Prostate gland (tissue), 2 donors: Measurements from ENCODE around the gene BLOC1S4.

Experiments
- POLR2A ChIP-seq: fragments of 450-650 bp; IDR thresholded peaks from one replicate; pipeline ENCODE4 v1.6.1; 2016; ENCODE audit warnings: antibody characterized with exemption, mild to moderate bottlenecking
- TF ChIP-seq, protein P1 (sequence below), 4 experiments: fragments of 200-600 bp in 2 of 4; fragments of 450-650 bp in 2 of 4; sonication (generic) in 2 of 4; IDR thresholded peaks; 1 replicate in 3 of 4; 2 replicates in 1 of 4; pipeline ENCODE4 v1.5.1; 2016 to 2019; ENCODE audit warnings: antibody characterized with exemption in 4 of 4, mild to moderate bottlenecking in 2 of 4, moderate library complexity in 2 of 4

DNA sequence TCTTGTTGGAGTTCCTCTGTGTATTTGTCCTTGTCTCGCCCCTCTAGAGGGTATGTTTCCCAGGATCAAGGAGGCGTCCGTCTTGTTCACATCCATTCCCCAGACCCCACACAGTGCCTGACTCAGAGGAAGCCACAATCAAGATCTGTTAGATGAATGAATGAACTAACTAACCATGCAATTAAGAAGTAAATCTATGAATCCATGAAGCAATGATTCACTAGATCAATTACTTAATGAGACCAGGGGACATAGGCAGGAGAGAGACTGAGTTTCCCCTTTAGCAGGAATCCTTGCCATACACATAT is 11.9 kb downstream of the BLOC1S4 start:
- TF ChIP-seq, protein P1, sequence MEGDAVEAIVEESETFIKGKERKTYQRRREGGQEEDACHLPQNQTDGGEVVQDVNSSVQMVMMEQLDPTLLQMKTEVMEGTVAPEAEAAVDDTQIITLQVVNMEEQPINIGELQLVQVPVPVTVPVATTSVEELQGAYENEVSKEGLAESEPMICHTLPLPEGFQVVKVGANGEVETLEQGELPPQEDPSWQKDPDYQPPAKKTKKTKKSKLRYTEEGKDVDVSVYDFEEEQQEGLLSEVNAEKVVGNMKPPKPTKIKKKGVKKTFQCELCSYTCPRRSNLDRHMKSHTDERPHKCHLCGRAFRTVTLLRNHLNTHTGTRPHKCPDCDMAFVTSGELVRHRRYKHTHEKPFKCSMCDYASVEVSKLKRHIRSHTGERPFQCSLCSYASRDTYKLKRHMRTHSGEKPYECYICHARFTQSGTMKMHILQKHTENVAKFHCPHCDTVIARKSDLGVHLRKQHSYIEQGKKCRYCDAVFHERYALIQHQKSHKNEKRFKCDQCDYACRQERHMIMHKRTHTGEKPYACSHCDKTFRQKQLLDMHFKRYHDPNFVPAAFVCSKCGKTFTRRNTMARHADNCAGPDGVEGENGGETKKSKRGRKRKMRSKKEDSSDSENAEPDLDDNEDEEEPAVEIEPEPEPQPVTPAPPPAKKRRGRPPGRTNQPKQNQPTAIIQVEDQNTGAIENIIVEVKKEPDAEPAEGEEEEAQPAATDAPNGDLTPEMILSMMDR (IDR thresholded peaks at IDR 0.05) = no peak
- no peak for TF ChIP-seq POLR2A
